PFSK-1 (cell line): ENCODE measurements around the gene BACE2.

ENCODE experiments used
- FOXP2 ChIP-seq: optimal IDR thresholded peaks from 2 replicates; pipeline ENCODE3; 2011; ENCODE audit warnings: borderline replicate concordance, control low read depth, inconsistent platforms; ENCODE audit not compliant: insufficient read depth; ENCODE audit errors: extremely low read length, extremely low read depth
- POLR2AphosphoS5 ChIP-seq: IDR thresholded peaks from 2 replicates; pipeline ENCODE4 v1.6.1; 2012; ENCODE audit warnings: low read depth, mild to moderate bottlenecking, control low read depth, low read length, moderate library complexity
- SIN3A ChIP-seq: IDR thresholded peaks from 2 replicates; pipeline ENCODE4 v1.6.1; 2012; ENCODE audit warnings: mild to moderate bottlenecking, low read length, moderate library complexity, borderline replicate concordance; ENCODE audit not compliant: insufficient read depth
- TAF1 ChIP-seq: IDR thresholded peaks from 2 replicates; pipeline ENCODE4 v1.6.1; 2012; ENCODE audit warnings: low read length, control low read depth, borderline replicate concordance; ENCODE audit not compliant: insufficient read depth
- TF ChIP-seq, protein P1 (sequence below), 2 experiments: IDR thresholded peaks; 2 replicates each; pipeline versions ENCODE4 v1.6.1 to v1.8.0; 2011 to 2012; ENCODE audit warnings: low read depth in 2 of 2, low read length in 2 of 2, control low read depth in 1 of 2, inconsistent platforms in 1 of 2, mild to moderate bottlenecking in 1 of 2, moderate library complexity in 1 of 2; ENCODE audit not compliant: insufficient read depth in 1 of 2

Gene BACE2

DNA sequence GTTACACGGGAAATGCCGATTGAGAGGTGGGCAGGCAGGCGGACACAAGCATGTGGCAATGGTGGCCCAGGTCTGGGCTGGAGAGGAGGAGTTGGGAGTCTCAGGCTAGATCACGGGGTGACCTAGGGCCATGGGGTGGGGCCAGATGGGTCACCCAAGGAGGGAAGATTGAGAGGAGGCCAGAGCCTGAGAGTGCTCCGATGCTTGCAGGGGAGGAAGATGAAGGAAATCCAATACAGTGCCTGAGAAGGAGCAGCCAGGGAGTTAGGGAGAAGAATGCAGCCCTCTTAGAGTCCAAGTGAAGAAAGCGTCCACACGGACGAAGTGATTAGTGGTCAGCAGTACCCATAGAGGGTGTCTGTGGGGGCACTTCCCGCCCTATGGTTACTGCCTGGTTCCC lies 87.2 kb downstream of the BACE2 start:
- TF ChIP-seq, protein P1, sequence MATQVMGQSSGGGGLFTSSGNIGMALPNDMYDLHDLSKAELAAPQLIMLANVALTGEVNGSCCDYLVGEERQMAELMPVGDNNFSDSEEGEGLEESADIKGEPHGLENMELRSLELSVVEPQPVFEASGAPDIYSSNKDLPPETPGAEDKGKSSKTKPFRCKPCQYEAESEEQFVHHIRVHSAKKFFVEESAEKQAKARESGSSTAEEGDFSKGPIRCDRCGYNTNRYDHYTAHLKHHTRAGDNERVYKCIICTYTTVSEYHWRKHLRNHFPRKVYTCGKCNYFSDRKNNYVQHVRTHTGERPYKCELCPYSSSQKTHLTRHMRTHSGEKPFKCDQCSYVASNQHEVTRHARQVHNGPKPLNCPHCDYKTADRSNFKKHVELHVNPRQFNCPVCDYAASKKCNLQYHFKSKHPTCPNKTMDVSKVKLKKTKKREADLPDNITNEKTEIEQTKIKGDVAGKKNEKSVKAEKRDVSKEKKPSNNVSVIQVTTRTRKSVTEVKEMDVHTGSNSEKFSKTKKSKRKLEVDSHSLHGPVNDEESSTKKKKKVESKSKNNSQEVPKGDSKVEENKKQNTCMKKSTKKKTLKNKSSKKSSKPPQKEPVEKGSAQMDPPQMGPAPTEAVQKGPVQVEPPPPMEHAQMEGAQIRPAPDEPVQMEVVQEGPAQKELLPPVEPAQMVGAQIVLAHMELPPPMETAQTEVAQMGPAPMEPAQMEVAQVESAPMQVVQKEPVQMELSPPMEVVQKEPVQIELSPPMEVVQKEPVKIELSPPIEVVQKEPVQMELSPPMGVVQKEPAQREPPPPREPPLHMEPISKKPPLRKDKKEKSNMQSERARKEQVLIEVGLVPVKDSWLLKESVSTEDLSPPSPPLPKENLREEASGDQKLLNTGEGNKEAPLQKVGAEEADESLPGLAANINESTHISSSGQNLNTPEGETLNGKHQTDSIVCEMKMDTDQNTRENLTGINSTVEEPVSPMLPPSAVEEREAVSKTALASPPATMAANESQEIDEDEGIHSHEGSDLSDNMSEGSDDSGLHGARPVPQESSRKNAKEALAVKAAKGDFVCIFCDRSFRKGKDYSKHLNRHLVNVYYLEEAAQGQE (IDR thresholded peaks at IDR 0.05; ENCODE audit: insufficient read depth in 1 of 2, low read depth in 2 of 2, low read length in 2 of 2) = no peak
- TF ChIP-seq SIN3A = no peak
- no peak for TF ChIP-seq FOXP2
- no peak for TF ChIP-seq POLR2AphosphoS5
- TF ChIP-seq TAF1 = no peak

DNA sequence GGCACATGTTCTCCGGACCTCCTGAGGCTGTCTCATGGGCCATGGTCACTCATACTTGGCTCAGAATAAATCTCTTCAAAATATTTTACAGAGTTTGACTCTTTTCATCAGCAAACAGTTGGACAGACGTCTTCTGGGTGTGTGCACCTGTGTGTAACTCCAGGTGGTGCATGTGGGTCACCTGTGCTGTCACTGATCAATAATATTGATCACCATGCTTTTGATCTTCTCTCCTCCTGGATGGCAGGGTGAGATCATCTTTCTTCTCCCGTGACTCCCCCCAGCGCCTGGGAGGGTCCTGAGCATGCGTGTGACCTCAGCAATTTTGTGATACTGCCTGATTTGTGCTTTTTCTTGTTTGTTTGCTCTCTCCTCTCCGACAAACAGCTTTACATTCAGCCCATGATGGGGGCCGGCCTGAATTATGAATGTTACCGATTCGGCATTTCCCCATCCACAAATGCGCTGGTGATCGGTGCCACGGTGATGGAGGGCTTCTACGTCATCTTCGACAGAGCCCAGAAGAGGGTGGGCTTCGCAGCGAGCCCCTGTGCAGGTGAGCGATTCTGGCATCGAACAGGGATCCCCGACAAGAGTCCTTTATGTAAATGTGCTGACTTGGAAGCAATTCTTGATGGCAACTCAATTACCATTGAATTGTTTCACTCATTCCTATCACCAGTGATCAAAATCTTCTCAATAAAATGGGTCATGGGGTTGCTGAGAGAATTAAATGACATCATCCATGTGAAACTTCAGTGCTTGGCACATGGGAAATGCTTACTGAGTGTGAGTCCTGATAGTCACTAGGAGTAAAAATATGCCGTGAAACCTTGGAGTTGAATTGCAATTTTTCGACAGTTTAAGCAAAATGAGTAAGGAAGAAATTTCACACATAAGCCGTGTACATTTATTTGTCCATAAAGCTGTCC lies 89.1 kb downstream of the BACE2 start:
- TF ChIP-seq, protein P1 (IDR thresholded peaks at IDR 0.05; ENCODE audit: insufficient read depth in 1 of 2, low read depth in 2 of 2, low read length in 2 of 2) = no peak
- TF ChIP-seq POLR2AphosphoS5 (no peak), SIN3A (no peak), FOXP2 (no peak), TAF1 (no peak)

DNA sequence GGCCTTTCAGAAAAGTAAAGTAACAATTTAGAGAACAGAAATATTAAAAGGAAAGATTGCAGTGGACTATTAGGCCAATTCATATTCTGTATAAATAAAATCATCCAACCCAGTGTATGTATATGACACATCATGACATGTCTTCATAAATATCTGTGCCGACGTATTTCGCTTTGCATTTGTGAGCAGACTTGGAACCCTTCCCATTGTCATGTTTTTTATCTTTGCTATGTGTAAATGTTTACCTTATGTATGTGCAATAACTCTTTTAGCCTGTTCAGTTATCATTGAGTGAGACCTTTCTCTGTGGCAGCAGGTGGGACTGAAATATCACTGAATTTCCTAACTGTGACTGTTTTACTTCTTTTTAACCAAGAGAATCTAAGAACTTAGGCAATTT lies 90.7 kb downstream of the BACE2 start:
- TF ChIP-seq TAF1 (no peak), POLR2AphosphoS5 (no peak), SIN3A (no peak), FOXP2 (no peak)
- TF ChIP-seq, protein P1 (IDR thresholded peaks at IDR 0.05; ENCODE audit: insufficient read depth in 1 of 2, low read depth in 2 of 2, low read length in 2 of 2) = no peak

DNA sequence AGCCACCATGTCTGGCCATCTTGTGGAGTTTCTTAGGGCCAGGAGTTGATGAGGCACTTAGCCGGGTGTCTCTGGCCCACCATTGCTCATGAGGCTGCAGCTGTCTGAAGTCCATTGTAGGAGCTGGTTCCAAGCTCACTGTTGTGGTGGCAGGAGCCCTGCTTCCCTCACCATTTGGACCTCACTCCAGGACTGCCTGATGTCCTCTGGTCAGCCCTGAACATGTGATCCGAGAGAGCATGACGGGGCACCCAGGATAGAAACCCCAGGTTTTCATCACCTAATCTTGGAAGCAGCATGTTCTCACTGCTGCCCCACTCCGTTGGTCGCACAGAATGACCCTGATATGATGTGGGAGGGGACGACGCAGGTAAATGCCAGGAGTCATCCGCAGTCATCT lies 92.5 kb downstream of the BACE2 start:
- TF ChIP-seq SIN3A = no peak

DNA sequence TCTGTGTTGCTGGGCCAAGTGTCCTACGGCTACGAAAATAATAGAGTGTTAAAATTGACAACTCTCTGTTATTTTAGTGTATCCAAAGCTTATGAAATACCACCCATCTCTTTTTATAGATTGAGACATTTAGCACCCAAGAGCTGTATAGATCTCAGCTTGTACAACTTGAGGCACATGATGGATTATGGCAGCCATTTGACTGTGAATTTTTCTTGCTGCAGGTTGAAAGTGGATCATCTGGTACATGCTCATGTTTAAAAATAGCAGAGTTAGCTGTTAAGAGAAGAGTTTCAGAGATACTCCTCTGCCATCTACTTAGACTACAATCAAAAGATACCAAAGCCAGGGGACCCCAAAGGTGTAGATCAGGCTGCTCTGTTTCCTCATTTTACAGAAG lies 99.4 kb downstream of the BACE2 start:
- TF ChIP-seq SIN3A (no peak), FOXP2 (no peak), TAF1 (no peak), POLR2AphosphoS5 (no peak)
- TF ChIP-seq, protein P1 (IDR thresholded peaks at IDR 0.05; ENCODE audit: insufficient read depth in 1 of 2, low read depth in 2 of 2, low read length in 2 of 2) = no peak
